ENCODE measurements around the gene CHSY1.

GRCh38 chr15:101138086-101138660, 113.7 kb downstream of the CHSY1 start:
- TF ChIP-seq SP1 (IDR thresholded peaks at IDR 0.05) (no peak), FOXM1 (IDR thresholded peaks at IDR 0.05; ENCODE audit: borderline replicate concordance) (no peak), HDGF (IDR thresholded peaks at IDR 0.05; ENCODE audit: borderline replicate concordance) (no peak), BHLHE40 (IDR thresholded peaks at IDR 0.05; ENCODE audit: borderline replicate concordance) (no peak), LEF1 (IDR thresholded peaks at IDR 0.05; ENCODE audit: borderline replicate concordance) (no peak), ZNF384 (IDR thresholded peaks at IDR 0.05) (no peak), CTBP1 (IDR thresholded peaks at IDR 0.05; ENCODE audit: borderline replicate concordance) (no peak)
- TF ChIP-seq, protein P1, sequence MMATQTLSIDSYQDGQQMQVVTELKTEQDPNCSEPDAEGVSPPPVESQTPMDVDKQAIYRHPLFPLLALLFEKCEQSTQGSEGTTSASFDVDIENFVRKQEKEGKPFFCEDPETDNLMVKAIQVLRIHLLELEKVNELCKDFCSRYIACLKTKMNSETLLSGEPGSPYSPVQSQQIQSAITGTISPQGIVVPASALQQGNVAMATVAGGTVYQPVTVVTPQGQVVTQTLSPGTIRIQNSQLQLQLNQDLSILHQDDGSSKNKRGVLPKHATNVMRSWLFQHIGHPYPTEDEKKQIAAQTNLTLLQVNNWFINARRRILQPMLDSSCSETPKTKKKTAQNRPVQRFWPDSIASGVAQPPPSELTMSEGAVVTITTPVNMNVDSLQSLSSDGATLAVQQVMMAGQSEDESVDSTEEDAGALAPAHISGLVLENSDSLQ (IDR thresholded peaks at IDR 0.05), result no peak

Data from HEK293T (cell line).